HG03064 (cell line): ENCODE results near the gene RABGAP1L.
A peak's percentile ranks its signal among the peaks of the same experiment; 100 is the strongest.
"Not testable (repeated sequence)": the region's sequence is repeated elsewhere in the genome, so short reads cannot be mapped to it uniquely, and the experiment has no call there.

Experiments
- ATAC-seq: cut with Tn5 transposase; IDR thresholded peaks from one replicate; pipeline ENCODE4 v1.9.1; 2021; ENCODE audit warnings: low read depth; ENCODE audit not compliant: unreplicated experiment

The RABGAP1L gene

DNA sequence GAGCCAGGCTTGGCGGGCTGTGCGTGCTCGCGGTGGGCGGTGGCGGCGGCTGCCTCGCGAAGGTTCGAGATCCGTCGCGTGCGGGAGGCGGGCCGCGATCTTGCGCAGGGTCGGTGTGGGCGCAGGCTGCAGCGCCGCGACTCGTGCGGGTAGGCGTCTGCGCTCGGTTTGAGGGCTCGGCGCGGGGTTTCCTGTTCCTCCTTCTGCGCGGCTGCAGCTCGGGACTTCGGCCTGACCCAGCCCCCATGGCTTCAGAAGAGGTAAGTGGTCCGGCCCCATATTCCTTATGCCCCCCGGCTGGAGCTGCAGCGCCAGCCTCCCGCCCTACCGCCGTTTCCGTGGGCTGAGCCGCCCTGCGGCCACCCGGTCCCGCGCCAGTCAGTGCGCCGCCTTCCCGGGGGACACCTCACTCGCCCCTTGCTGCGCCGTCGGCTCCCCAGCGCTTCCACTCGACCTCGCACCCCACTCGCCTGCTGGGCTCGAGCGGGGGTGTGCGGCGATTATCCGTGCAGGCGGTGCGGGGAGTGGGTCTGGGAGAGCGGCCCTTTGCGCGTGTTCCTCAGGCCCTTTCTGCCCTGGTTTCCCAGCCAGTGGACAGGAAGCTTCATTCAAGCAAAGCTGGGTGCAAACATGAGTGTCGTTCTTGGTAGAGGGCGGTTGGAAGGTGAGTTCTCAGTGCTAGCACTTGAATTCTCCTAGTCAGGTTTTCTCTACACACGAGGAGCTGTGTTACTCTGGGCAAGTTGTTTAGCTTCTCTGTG lies 840.8 kb downstream of the RABGAP1L start, which contains the start of gene CACYBP:
CACYBP (plus strand) TSS at position 12 of the 761 bp plus-strand sequence; CDS start at position 246, 234 bp downstream.
- peak; percentile 5 for ATAC-seq

DNA sequence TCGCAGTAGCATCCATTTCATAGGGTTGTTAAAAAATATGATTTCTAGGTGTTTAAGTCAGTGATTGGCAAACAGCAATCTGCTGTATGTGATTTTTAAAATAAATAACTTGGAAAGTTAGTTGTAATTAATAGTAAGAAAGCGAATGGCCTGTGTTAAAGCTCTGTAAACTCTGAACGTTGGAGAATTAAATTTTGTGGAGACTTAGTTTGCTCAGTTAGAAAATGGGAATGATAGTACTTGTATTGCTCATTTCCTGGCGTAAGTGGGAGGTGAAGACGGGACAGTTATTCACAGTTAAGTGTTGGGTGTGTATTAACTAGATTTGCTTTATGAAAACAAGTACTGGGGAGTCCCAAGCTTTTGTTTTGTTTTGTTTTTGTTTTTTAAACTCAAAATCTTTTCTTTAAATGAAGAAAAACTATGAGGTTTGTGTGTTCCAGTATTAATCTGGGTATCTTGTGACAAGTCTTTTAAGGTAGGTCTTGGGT lies 841.4 kb downstream of the RABGAP1L start:
- no peak for ATAC-seq

- ATAC-seq = no peak
Observed at GRCh38 chr1:175002910-175003517, 843.7 kb downstream of the RABGAP1L start.

DNA sequence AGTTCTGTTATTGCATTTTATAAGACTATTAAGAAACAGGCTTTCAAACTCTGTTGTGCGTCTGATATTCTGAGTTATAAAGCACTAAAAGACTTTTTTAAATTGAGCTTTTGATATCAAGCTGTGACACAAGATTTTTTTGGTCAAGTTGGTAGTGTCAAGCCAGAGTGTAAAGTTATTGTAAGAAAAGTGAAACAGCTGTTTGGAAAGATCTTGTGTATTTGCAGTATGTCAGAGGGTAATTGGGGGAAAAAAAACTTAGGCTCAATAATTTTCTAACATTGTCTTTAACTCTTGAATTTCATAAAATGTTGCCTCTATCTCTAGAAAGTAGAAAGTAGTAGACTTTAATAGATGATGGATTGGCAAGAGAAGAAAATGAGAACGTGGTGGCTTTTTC lies 844.2 kb downstream of the RABGAP1L start:
- no peak for ATAC-seq

DNA sequence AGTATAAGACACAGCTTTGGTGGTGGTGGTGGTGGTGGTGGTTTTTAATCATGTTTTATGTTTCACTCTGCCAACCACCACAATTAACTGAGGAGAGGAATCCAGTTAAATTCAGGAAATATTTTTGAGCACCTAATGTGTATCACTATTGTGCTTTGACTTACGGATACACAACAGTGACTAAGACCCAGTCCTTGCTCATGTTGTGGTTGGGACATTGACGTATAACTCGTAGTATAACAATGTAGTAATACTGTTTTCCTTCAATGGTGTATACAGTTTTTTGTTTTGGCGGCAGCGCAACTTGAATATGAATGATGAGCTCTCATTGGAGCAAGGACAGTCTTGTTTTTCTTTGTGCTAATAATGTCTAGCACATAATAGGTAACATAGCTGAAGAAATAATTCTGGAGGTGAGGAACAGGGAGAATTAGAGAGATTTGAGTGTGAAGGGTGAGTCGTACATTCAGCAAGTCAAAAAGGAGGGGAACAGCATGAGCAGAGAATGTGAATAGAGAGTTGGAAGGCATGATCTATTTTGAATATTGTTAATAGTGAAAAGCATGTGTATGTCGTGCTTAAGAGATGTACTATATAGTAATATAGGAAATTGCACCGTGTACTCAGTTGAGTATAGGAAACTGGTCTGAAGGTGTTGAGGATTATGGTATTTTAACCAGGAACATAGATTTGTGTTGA lies 845.9 kb downstream of the RABGAP1L start:
- ATAC-seq = no peak

DNA sequence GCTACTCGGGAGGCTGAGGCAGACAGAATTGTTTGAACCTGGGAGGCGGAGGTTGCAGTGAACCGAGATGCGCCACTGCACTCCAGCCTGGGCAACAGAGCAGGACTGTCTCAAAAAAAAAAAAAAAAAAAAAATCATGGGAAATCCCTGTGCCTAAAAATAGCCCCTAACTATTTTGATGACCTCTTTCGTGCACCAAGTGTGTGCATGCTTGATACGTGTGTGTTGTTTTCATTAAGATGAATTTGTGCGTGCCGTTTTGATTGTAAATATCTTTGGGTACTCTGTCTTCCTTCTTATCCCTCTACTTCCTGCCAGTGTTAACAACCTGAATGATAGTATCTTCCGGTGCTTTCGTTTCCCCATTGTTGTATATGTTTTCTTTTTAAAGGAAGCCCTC lies 850.2 kb downstream of the RABGAP1L start:
- ATAC-seq = no peak

DNA sequence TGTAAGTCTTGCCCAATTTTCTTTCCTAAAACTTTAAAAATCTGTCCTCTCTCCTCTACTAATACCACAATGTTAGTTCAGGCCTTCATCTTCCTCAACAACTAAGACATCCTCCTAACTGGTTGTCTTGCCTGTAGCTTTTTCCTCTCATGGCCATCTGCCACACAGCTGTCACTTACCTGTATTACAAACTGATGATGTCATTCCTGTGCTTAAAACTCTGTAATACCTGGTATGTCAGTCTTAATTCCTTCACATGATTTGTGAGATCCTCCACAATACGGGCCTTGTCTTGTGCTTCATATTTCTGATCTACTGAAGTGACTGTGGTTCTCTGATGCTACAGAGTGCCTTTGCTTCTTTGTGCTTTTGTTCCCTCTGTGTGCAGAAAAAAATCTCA lies 854.1 kb downstream of the RABGAP1L start:
- no peak for ATAC-seq

- no peak for ATAC-seq
Observed at GRCh38 chr1:175015243-175015642, 855.9 kb downstream of the RABGAP1L start.

DNA sequence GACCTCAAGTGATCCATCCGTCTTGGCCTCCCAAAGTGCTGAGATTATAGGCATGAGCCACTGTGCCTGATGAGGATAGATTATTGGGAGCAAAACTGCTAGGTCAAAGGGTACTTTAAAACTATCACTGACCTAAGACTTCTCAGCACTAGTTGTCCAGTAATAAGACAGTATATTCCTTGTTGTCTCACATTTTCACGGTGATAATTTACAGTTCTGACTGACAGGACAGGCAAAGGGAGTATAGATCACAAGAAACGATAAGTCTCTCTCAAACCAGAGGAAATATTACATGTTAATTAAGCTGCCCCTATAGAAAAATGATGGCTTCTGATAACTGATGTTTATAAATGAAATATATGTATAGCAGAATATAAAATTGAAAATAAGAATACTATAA lies 860.2 kb downstream of the RABGAP1L start:
- ATAC-seq = no peak

GRCh38 chr1:175023043-175023921 lies 864.0 kb downstream of the RABGAP1L start, which contains the start of gene MRPS14:
MRPS14 (minus strand) TSS chr1:175023425; CDS start chr1:175023408, 17 bp downstream.
- ATAC-seq = peak; percentile 90

DNA sequence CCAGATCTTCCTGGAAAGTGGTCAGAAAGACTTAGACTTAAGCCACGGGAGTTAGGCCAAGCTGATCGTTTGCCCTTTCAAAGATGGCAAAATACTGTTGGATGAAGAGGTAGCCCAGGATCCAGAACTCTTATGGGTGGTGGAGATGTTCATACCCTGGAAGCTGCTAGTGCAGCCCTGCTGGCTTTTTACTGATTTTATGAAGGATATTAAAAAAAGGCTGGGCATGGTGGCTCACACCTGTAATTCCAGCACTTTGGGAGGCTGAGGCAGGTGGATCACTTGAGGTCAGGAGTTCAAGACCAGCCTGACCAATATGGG lies 864.6 kb downstream of the RABGAP1L start:
- ATAC-seq = not testable (repeated sequence)

- no peak for ATAC-seq
Observed at GRCh38 chr1:175024773-175025172, 865.5 kb downstream of the RABGAP1L start.

GRCh38 chr1:175033953-175034352 lies 874.6 kb downstream of the RABGAP1L start:
- ATAC-seq = no peak

- ATAC-seq = no peak
Observed at GRCh38 chr1:175034775-175035174, 875.5 kb downstream of the RABGAP1L start.

GRCh38 chr1:175035865-175036264 lies 876.5 kb downstream of the RABGAP1L start:
- ATAC-seq = no peak

DNA sequence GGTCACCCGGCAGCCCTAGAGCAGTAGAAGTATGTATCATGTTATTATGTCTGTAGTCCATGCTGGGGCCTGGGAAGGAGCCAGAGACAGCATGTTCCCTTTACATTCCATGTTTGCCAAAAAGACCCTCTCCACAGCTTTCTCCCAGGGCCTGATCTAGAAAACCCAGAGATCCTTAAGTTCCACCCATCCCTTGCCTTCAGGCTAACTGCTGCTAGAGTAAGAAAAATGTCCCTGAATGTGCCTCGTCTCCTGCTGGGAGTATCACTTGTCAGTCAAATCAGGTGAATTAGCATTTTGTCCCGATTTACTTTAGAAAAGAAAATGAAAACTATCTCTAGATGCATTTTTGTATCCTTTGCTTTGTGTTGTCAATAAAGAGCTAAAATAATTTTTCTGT lies 877.2 kb downstream of the RABGAP1L start:
- no peak for ATAC-seq

DNA sequence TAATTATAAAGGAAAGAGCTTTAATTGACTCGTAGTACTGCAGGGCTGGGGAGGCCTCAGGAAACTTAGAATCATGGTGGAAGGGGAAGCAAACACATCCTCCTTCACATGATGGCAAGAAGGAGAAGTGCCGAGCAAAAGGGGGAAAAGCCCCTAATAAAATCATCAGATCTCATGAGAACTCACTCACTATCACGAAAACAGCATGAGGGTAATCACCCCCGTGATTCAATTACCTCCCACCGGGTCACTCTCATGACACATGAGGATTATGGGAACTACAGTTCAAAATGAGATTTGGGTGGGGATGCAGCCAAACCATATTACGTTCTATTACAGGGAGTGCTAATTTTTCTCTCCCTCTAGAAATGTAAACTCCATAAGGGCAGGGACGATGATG lies 878.1 kb downstream of the RABGAP1L start:
- ATAC-seq = no peak

GRCh38 chr1:175040324-175040879 lies 881.1 kb downstream of the RABGAP1L start:
- ATAC-seq = no peak

GRCh38 chr1:175042650-175043049 lies 883.3 kb downstream of the RABGAP1L start:
- no peak for ATAC-seq

DNA sequence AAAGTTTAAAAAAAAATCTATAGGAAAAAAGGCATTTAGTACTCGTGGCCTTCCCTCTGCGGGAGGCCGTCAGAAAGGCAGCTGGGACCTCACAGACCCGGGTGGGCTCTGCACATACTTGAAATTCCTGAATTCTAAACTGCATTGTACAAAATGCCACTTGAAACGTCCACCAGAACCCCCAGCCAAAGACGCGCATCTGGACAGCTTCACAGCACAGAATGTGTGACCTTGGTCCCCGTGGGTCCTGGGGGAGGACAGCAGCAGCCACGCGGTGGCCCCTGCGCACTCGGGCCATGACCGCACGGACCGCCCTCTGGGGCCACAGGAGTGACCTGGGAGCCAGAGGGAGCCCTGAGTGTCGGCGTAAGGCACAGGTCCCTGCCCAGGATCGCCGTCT lies 884.5 kb downstream of the RABGAP1L start:
- no peak for ATAC-seq
